Central memory CD8-positive, alpha-beta T cell (primary cell): ENCODE data around the gene GH1.
A peak's percentile ranks its signal among the peaks of the same experiment; 100 is the strongest.
"Not testable (repeated sequence)": the region's sequence is repeated elsewhere in the genome, so short reads cannot be mapped to it uniquely, and the experiment has no call there.

Experiments used
- ATAC-seq: fragments of 150-1000 bp; cut with Tn5 transposase; replicated peaks from 2 replicates; pipeline ENCODE4 v1.10.0; 2022; ENCODE audit warnings: mild to moderate bottlenecking, moderate FRiP score, moderate number of reproducible peaks; ENCODE audit not compliant: poor library complexity, severe bottlenecking; ENCODE audit errors: extremely low read depth
- DNase-seq, 2 donors: peaks; one replicate each; pipeline ENCODE4 v3.0.0; 2021; ENCODE audit warnings: low spot score in 2 of 2
- H3K27ac Mint-ChIP-seq: one replicate; pipeline ENCODE4 v1.8.0; 2022; ENCODE audit warnings: low read depth, mild to moderate bottlenecking, moderate library complexity, mixed read lengths
- H3K27me3 Mint-ChIP-seq: one replicate; pipeline ENCODE4 v1.8.0; 2022; ENCODE audit warnings: mixed read lengths
- H3K36me3 Mint-ChIP-seq: one replicate; pipeline ENCODE4 v1.8.0; 2022; ENCODE audit warnings: mild to moderate bottlenecking, moderate library complexity, mixed read lengths; ENCODE audit not compliant: insufficient read depth
- H3K4me1 Mint-ChIP-seq: one replicate; pipeline ENCODE4 v1.8.0; 2022; ENCODE audit warnings: mixed read lengths
- H3K4me3 Mint-ChIP-seq: one replicate; pipeline ENCODE4 v1.8.0; 2022; ENCODE audit warnings: mild to moderate bottlenecking, moderate library complexity, mixed read lengths
- H3K9me3 Mint-ChIP-seq: one replicate; pipeline ENCODE4 v1.8.0; 2022; ENCODE audit warnings: mixed read lengths

The GH1 gene

GRCh38 chr17:63928966-63929695 is 10.5 kb upstream of the GH1 start:
- no peak for ATAC-seq
- H3K4me1 Mint-ChIP-seq = peaks cover 22% of the 10 kb centered on the region

GRCh38 chr17:63928172-63928666 is 9.6 kb upstream of the GH1 start:
- Mint-ChIP-seq H3K9me3 (no peaks in the 10 kb centered on the region), H3K4me3 (no peak overlapping the region), H3K4me1 (peaks cover 22% of the 10 kb centered on the region), H3K36me3 (peaks cover 1% of the 10 kb centered on the region), H3K27me3 (no peaks in the 10 kb centered on the region), H3K27ac (no peak overlapping the region)
- no peak for DNase-seq
- no peak for ATAC-seq

More at GRCh38 chr17:63928966-63929695, 10.5 kb upstream of the GH1 start:
- no peak for DNase-seq
- Mint-ChIP-seq H3K27me3 (no peaks in the 10 kb centered on the region), H3K4me3 (no peak overlapping the region), H3K9me3 (no peaks in the 10 kb centered on the region), H3K36me3 (peaks cover 1% of the 10 kb centered on the region), H3K27ac (no peak overlapping the region)

- Mint-ChIP-seq H3K4me1 (peaks cover 20% of the 10 kb centered on the region), H3K4me3 (no peak overlapping the region), H3K27ac (no peak overlapping the region), H3K36me3 (no peaks in the 10 kb centered on the region), H3K27me3 (no peaks in the 10 kb centered on the region), H3K9me3 (no peaks in the 10 kb centered on the region)
- DNase-seq (no peak), ATAC-seq (no peak)
These were observed 9.0 kb upstream of the GH1 start for GRCh38 chr17:63927464-63928171.

GRCh38 chr17:63926164-63926563 is 7.5 kb upstream of the GH1 start:
- H3K27ac Mint-ChIP-seq = no peak overlapping the region
- H3K9me3 Mint-ChIP-seq = no peaks in the 10 kb centered on the region
- ATAC-seq (no peak), DNase-seq (no peak)
- peaks cover 8% of the 10 kb centered on the region for H3K4me1 Mint-ChIP-seq
- H3K4me3 Mint-ChIP-seq = no peak overlapping the region
- no peaks in the 10 kb centered on the region for H3K27me3 Mint-ChIP-seq
- no peaks in the 10 kb centered on the region for H3K36me3 Mint-ChIP-seq

GRCh38 chr17:63925615-63926014 is 7.0 kb upstream of the GH1 start:
- DNase-seq = no peak
- no peak for ATAC-seq
- Mint-ChIP-seq H3K4me1 (peaks cover 2% of the 10 kb centered on the region), H3K4me3 (no peak overlapping the region), H3K36me3 (no peaks in the 10 kb centered on the region), H3K27me3 (no peaks in the 10 kb centered on the region), H3K27ac (no peak overlapping the region), H3K9me3 (no peaks in the 10 kb centered on the region)

- not testable (repeated sequence) for H3K4me1 Mint-ChIP-seq, H3K36me3 Mint-ChIP-seq, ATAC-seq, H3K4me3 Mint-ChIP-seq, H3K27ac Mint-ChIP-seq, H3K9me3 Mint-ChIP-seq, DNase-seq
- H3K27me3 Mint-ChIP-seq = peaks cover 11% of the 10 kb centered on the region
These were observed 3.8 kb upstream of the GH1 start for GRCh38 chr17:63922402-63922801.

GRCh38 chr17:63920779-63921178 is 2.1 kb upstream of the GH1 start:
- ATAC-seq = not testable (repeated sequence)

GRCh38 chr17:63920050-63920449 is 1.4 kb upstream of the GH1 start:
- H3K27ac Mint-ChIP-seq, H3K36me3 Mint-ChIP-seq, DNase-seq, H3K4me1 Mint-ChIP-seq, H3K4me3 Mint-ChIP-seq, H3K9me3 Mint-ChIP-seq, ATAC-seq: not testable (repeated sequence)
- H3K27me3 Mint-ChIP-seq = peaks cover 11% of the 10 kb centered on the region

More at GRCh38 chr17:63920779-63921178, 2.1 kb upstream of the GH1 start:
- not testable (repeated sequence) for H3K36me3 Mint-ChIP-seq, DNase-seq, H3K4me1 Mint-ChIP-seq, H3K9me3 Mint-ChIP-seq, H3K27ac Mint-ChIP-seq, H3K4me3 Mint-ChIP-seq
- peaks cover 11% of the 10 kb centered on the region for H3K27me3 Mint-ChIP-seq

GRCh38 chr17:63919311-63919723 is 678 bp upstream of the GH1 start:
- H3K4me1 Mint-ChIP-seq = peaks cover 7% of the 10 kb centered on the region
- H3K36me3 Mint-ChIP-seq = peaks cover 4% of the 10 kb centered on the region
- ATAC-seq (peak; percentile 84), DNase-seq (peak; percentile 64 to 71)
- no peak overlapping the region for H3K27ac Mint-ChIP-seq
- no peak overlapping the region for H3K4me3 Mint-ChIP-seq
- peaks cover 11% of the 10 kb centered on the region for H3K27me3 Mint-ChIP-seq
- no peaks in the 10 kb centered on the region for H3K9me3 Mint-ChIP-seq

GRCh38 chr17:63918305-63918704 is 334 bp downstream of the GH1 start:
- Mint-ChIP-seq H3K4me1 (peaks cover 7% of the 10 kb centered on the region), H3K4me3 (no peak overlapping the region), H3K27ac (no peak overlapping the region)

GRCh38 chr17:63917646-63918045 is 993 bp downstream of the GH1 start:
- H3K4me1 Mint-ChIP-seq = peaks cover 7% of the 10 kb centered on the region

More at GRCh38 chr17:63918305-63918704, 334 bp downstream of the GH1 start:
- ATAC-seq (no peak), DNase-seq (no peak)
- Mint-ChIP-seq H3K9me3 (no peaks in the 10 kb centered on the region), H3K27me3 (peaks cover 11% of the 10 kb centered on the region), H3K36me3 (peaks cover 5% of the 10 kb centered on the region)

GRCh38 chr17:63917206-63917605 is 1.4 kb downstream of the GH1 start:
- DNase-seq, H3K4me1 Mint-ChIP-seq, H3K36me3 Mint-ChIP-seq, H3K9me3 Mint-ChIP-seq, H3K4me3 Mint-ChIP-seq, H3K27ac Mint-ChIP-seq, ATAC-seq: not testable (repeated sequence)
- peaks cover 11% of the 10 kb centered on the region for H3K27me3 Mint-ChIP-seq

More at GRCh38 chr17:63917646-63918045, 993 bp downstream of the GH1 start:
- DNase-seq (no peak), ATAC-seq (no peak)
- Mint-ChIP-seq H3K27me3 (peaks cover 11% of the 10 kb centered on the region), H3K4me3 (no peak overlapping the region), H3K36me3 (peaks cover 5% of the 10 kb centered on the region), H3K9me3 (no peaks in the 10 kb centered on the region), H3K27ac (no peak overlapping the region)
